ENCODE measurements around the gene CREB3L2. TPM values are rescaled to one million over a fixed set of nuclear protein-coding genes. Genes with fewer than 3 reads are reported as not detected.

Gene CREB3L2
- total and polyA plus RNA-seq, 2 donors (not counting 1 experiment from before 2014, with no cell fraction given), result 39.3 to 63.7 TPM

- peaks cover 13% of the 10 kb centered on the region for H3K4me1 ChIP-seq (ENCODE audit: control insufficient read depth, extremely low read depth, insufficient read depth, low read length)
- no peaks in the 10 kb centered on the region for H4K20me1 ChIP-seq (ENCODE audit: control insufficient read depth, extremely low read depth, insufficient read depth, low read length)
- H3K27ac ChIP-seq (ENCODE audit: insufficient read depth, low read length), result peak overlapping the region; percentile 61
- H2AFZ ChIP-seq (ENCODE audit: low read length), result no peak overlapping the region
- no peak overlapping the region for H3K4me3 ChIP-seq (replicated peaks in 1 of 4; ENCODE audit: control extremely low read depth in 1 of 4, insufficient read depth in 1 of 4, low read depth in 3 of 4, low read length in 4 of 4)
- H3K36me3 ChIP-seq (ENCODE audit: control insufficient read depth, insufficient read depth, low read length), result peaks cover 25% of the 10 kb centered on the region
- H3K27me3 ChIP-seq (ENCODE audit: control insufficient read depth, insufficient read depth, low read length), result no peaks in the 10 kb centered on the region
- peak overlapping the region; percentile 1 for H3K4me2 ChIP-seq (ENCODE audit: extremely low read depth, insufficient read depth, low read length)
- peaks cover 2% of the 10 kb centered on the region for H3K79me2 ChIP-seq (ENCODE audit: control insufficient read depth, insufficient read depth, low read length)
- peaks cover 1% of the 10 kb centered on the region for H3K9me3 ChIP-seq (ENCODE audit: control insufficient read depth, insufficient read depth, low read depth, low read length)
- H3K9ac ChIP-seq (ENCODE audit: insufficient read depth, low read length), result no peak overlapping the region
- DNase-seq (ENCODE audit: low read depth in 2 of 2), result peak; percentile 90 to 100
- TF ChIP-seq EZH2 (IDR thresholded peaks at IDR 0.05; ENCODE audit: low read length, missing control alignments), result no peak
- TF ChIP-seq, protein P1, sequence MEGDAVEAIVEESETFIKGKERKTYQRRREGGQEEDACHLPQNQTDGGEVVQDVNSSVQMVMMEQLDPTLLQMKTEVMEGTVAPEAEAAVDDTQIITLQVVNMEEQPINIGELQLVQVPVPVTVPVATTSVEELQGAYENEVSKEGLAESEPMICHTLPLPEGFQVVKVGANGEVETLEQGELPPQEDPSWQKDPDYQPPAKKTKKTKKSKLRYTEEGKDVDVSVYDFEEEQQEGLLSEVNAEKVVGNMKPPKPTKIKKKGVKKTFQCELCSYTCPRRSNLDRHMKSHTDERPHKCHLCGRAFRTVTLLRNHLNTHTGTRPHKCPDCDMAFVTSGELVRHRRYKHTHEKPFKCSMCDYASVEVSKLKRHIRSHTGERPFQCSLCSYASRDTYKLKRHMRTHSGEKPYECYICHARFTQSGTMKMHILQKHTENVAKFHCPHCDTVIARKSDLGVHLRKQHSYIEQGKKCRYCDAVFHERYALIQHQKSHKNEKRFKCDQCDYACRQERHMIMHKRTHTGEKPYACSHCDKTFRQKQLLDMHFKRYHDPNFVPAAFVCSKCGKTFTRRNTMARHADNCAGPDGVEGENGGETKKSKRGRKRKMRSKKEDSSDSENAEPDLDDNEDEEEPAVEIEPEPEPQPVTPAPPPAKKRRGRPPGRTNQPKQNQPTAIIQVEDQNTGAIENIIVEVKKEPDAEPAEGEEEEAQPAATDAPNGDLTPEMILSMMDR (conservative IDR thresholded peaks at IDR 0.05 in 1 of 2, IDR thresholded peaks at IDR 0.05 in 1 of 2; ENCODE audit: low read depth in 1 of 2, low read length in 2 of 2), result no peak
Measured at GRCh38 chr7:137882261-137882668, 119.6 kb downstream of the CREB3L2 start.

GRCh38 chr7:137881607-137882260, 120.2 kb downstream of the CREB3L2 start:
- Histone ChIP-seq H3K27ac (ENCODE audit: insufficient read depth, low read length) (peak overlapping the region; percentile 35), H3K27me3 (ENCODE audit: control insufficient read depth, insufficient read depth, low read length) (no peaks in the 10 kb centered on the region), H3K4me2 (ENCODE audit: extremely low read depth, insufficient read depth, low read length) (no peak overlapping the region), H3K9me3 (ENCODE audit: control insufficient read depth, insufficient read depth, low read depth, low read length) (peaks cover 1% of the 10 kb centered on the region), H3K36me3 (ENCODE audit: control insufficient read depth, insufficient read depth, low read length) (peaks cover 25% of the 10 kb centered on the region), H2AFZ (ENCODE audit: low read length) (no peak overlapping the region), H4K20me1 (ENCODE audit: control insufficient read depth, extremely low read depth, insufficient read depth, low read length) (no peaks in the 10 kb centered on the region), H3K79me2 (ENCODE audit: control insufficient read depth, insufficient read depth, low read length) (peaks cover 2% of the 10 kb centered on the region), H3K4me1 (ENCODE audit: control insufficient read depth, extremely low read depth, insufficient read depth, low read length) (peaks cover 13% of the 10 kb centered on the region), H3K4me3 (replicated peaks in 1 of 4; ENCODE audit: control extremely low read depth in 1 of 4, insufficient read depth in 1 of 4, low read depth in 3 of 4, low read length in 4 of 4) (no peak overlapping the region), H3K9ac (ENCODE audit: insufficient read depth, low read length) (no peak overlapping the region)
- DNase-seq (ENCODE audit: low read depth in 2 of 2), result no peak
- no peak for TF ChIP-seq EZH2 (IDR thresholded peaks at IDR 0.05; ENCODE audit: low read length, missing control alignments)
- TF ChIP-seq, protein P1 (conservative IDR thresholded peaks at IDR 0.05 in 1 of 2, IDR thresholded peaks at IDR 0.05 in 1 of 2; ENCODE audit: low read depth in 1 of 2, low read length in 2 of 2), result no peak

GRCh38 chr7:137880432-137880831, 121.5 kb downstream of the CREB3L2 start:
- no peaks in the 10 kb centered on the region for H3K27me3 ChIP-seq (ENCODE audit: control insufficient read depth, insufficient read depth, low read length)
- peak; percentile 82 to 92 for DNase-seq (ENCODE audit: low read depth in 2 of 2)
- H3K4me1 ChIP-seq (ENCODE audit: control insufficient read depth, extremely low read depth, insufficient read depth, low read length), result peaks cover 15% of the 10 kb centered on the region
- no peak overlapping the region for H3K4me3 ChIP-seq (replicated peaks in 1 of 4; ENCODE audit: control extremely low read depth in 1 of 4, insufficient read depth in 1 of 4, low read depth in 3 of 4, low read length in 4 of 4)
- TF ChIP-seq, protein P1 (conservative IDR thresholded peaks at IDR 0.05 in 1 of 2, IDR thresholded peaks at IDR 0.05 in 1 of 2; ENCODE audit: low read depth in 1 of 2, low read length in 2 of 2), result no peak
- TF ChIP-seq EZH2 (IDR thresholded peaks at IDR 0.05; ENCODE audit: low read length, missing control alignments), result no peak
- H3K9ac ChIP-seq (ENCODE audit: insufficient read depth, low read length), result no peak overlapping the region
- H4K20me1 ChIP-seq (ENCODE audit: control insufficient read depth, extremely low read depth, insufficient read depth, low read length), result no peaks in the 10 kb centered on the region
- peaks cover 1% of the 10 kb centered on the region for H3K9me3 ChIP-seq (ENCODE audit: control insufficient read depth, insufficient read depth, low read depth, low read length)
- H3K4me2 ChIP-seq (ENCODE audit: extremely low read depth, insufficient read depth, low read length), result no peak overlapping the region
- H3K79me2 ChIP-seq (ENCODE audit: control insufficient read depth, insufficient read depth, low read length), result no peaks in the 10 kb centered on the region
- H3K27ac ChIP-seq (ENCODE audit: insufficient read depth, low read length), result peak overlapping the region; percentile 7
- peaks cover 22% of the 10 kb centered on the region for H3K36me3 ChIP-seq (ENCODE audit: control insufficient read depth, insufficient read depth, low read length)
- no peak overlapping the region for H2AFZ ChIP-seq (ENCODE audit: low read length)

All from fibroblast of lung (primary cell).